Smooth muscle cell (in vitro differentiated cells): ENCODE measurements around the gene BCAN. TPM values are rescaled to one million over a fixed set of nuclear protein-coding genes. Genes with fewer than 3 reads are reported as not detected.

ENCODE experiments used
- DNase-seq: peaks from one replicate; lab custom pipeline; 2025; ENCODE audit not compliant: unreplicated experiment; lab: John Stamatoyannopoulos, UW
- H2AFZ ChIP-seq: fragments of 200-600 bp; sonication (generic); 2 replicates; pipeline ENCODE4 v1.6.0; 2016; ENCODE audit warnings: antibody characterized with exemption, low read depth, mild to moderate bottlenecking
- H3F3A ChIP-seq: fragments of 200-600 bp; sonication (generic); 2 replicates; pipeline ENCODE4 v1.6.0; 2017; ENCODE audit warnings: antibody characterized with exemption, low read depth
- H3K27ac ChIP-seq: fragments of 200-600 bp; sonication (generic); 2 replicates; pipeline ENCODE4 v1.5.1; 2016; ENCODE audit warnings: low read depth, mild to moderate bottlenecking
- H3K27me3 ChIP-seq: fragments of 200-600 bp; sonication (generic); 2 replicates; pipeline ENCODE4 v1.6.1; 2016; ENCODE audit warnings: low read depth, mild to moderate bottlenecking
- H3K36me3 ChIP-seq: fragments of 200-600 bp; sonication (generic); 2 replicates; pipeline ENCODE4 v1.5.1; 2016; ENCODE audit warnings: low read depth
- H3K4me1 ChIP-seq: fragments of 200-600 bp; sonication (generic); 2 replicates; pipeline ENCODE4 v1.5.1; 2016; ENCODE audit warnings: low read depth
- H3K4me2 ChIP-seq: fragments of 200-600 bp; sonication (generic); 2 replicates; pipeline ENCODE4 v1.6.0; 2016; ENCODE audit warnings: mild to moderate bottlenecking
- H3K4me3 ChIP-seq: fragments of 200-600 bp; sonication (generic); 2 replicates; pipeline ENCODE4 v1.5.1; 2016; ENCODE audit warnings: mild to moderate bottlenecking
- H3K79me2 ChIP-seq: fragments of 200-600 bp; sonication (generic); 2 replicates; pipeline ENCODE4 v1.6.0; 2016; ENCODE audit warnings: low read depth, mild to moderate bottlenecking
- H3K9ac ChIP-seq: fragments of 200-600 bp; sonication (generic); 2 replicates; pipeline ENCODE4 v1.6.0; 2016; ENCODE audit warnings: low read depth
- H3K9me3 ChIP-seq: fragments of 200-600 bp; sonication (generic); replicated peaks from 2 replicates; pipeline ENCODE4 v1.5.1; 2016; ENCODE audit warnings: low read depth
- H4K20me1 ChIP-seq: fragments of 200-600 bp; sonication (generic); 2 replicates; pipeline ENCODE4 v1.6.0; 2016; ENCODE audit warnings: low read depth
- WGBS: methylation state at CpG from one replicate; pipeline ENCODE4 v1.1.7; 2016; ENCODE audit warnings: low lambda C conversion rate; 5-methylcytosine and 5-hydroxymethylcytosine counted together
- polyA plus RNA-seq: library from polyadenylated mRNA; unstranded; fragments of >200 nt; fragmentation: Nextera tagmentation; extraction: Ambion mirVana; gene quantifications from 2 replicates; pipeline ENCODE4 v1.2.1, GENCODE V29; 2016
- total RNA-seq: library from RNA; depleted of rRNA; stranded (reverse); fragments of >200 nt; gene quantifications from 2 replicates; pipeline ENCODE4 v1.2.3, GENCODE V29; 2014
- TF ChIP-seq, protein P1 (sequence below): fragments of 200-600 bp; sonication (generic); IDR thresholded peaks from 2 replicates; pipeline ENCODE4 v1.5.1; 2017; ENCODE audit warnings: borderline replicate concordance, mild to moderate bottlenecking, antibody characterized with exemption; ENCODE audit not compliant: insufficient read depth, poor library complexity, severe bottlenecking

The BCAN gene
- total and polyA plus RNA-seq, 2 experiments from 2014 or later = 0.79 TPM; not detected in 1

DNA sequence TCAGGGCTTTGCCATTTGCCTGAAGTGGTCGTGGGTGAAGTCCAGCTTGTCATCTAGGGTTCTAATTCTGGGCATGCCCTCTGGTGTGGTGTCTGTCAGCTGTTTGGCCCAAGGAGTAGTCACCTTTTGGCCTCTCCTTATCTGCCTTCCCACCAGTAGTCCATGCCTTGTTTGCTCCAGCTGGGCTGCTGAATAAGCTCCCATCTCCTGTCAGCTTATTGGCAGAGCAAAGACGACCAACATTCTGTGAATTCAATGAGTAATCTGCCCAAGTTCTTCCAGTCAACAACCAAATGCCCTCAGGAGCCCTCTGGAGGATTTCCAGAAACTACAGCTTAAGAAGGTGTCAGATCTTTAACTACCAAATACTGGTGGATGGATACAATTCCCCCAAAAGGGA lies 7.0 kb downstream of the BCAN start:
- no peak overlapping the region for H3K4me2 ChIP-seq
- no peak overlapping the region for H3K4me3 ChIP-seq
- H3K36me3 ChIP-seq = no peaks in the 10 kb centered on the region
- peaks cover 80% of the 10 kb centered on the region for H3K27me3 ChIP-seq
- no peaks in the 10 kb centered on the region for H3K9me3 ChIP-seq
- H3F3A ChIP-seq = no peaks in the 10 kb centered on the region
- H3K9ac ChIP-seq = no peak overlapping the region
- no peak for DNase-seq
- 21% methylated on average over 2 of the region's 2 CpGs for WGBS
- H3K27ac ChIP-seq = no peak overlapping the region
- TF ChIP-seq, protein P1, sequence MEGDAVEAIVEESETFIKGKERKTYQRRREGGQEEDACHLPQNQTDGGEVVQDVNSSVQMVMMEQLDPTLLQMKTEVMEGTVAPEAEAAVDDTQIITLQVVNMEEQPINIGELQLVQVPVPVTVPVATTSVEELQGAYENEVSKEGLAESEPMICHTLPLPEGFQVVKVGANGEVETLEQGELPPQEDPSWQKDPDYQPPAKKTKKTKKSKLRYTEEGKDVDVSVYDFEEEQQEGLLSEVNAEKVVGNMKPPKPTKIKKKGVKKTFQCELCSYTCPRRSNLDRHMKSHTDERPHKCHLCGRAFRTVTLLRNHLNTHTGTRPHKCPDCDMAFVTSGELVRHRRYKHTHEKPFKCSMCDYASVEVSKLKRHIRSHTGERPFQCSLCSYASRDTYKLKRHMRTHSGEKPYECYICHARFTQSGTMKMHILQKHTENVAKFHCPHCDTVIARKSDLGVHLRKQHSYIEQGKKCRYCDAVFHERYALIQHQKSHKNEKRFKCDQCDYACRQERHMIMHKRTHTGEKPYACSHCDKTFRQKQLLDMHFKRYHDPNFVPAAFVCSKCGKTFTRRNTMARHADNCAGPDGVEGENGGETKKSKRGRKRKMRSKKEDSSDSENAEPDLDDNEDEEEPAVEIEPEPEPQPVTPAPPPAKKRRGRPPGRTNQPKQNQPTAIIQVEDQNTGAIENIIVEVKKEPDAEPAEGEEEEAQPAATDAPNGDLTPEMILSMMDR = no peak
- H4K20me1 ChIP-seq = peaks cover 7% of the 10 kb centered on the region
- H3K79me2 ChIP-seq = no peaks in the 10 kb centered on the region
- no peak overlapping the region for H2AFZ ChIP-seq
- no peaks in the 10 kb centered on the region for H3K4me1 ChIP-seq

DNA sequence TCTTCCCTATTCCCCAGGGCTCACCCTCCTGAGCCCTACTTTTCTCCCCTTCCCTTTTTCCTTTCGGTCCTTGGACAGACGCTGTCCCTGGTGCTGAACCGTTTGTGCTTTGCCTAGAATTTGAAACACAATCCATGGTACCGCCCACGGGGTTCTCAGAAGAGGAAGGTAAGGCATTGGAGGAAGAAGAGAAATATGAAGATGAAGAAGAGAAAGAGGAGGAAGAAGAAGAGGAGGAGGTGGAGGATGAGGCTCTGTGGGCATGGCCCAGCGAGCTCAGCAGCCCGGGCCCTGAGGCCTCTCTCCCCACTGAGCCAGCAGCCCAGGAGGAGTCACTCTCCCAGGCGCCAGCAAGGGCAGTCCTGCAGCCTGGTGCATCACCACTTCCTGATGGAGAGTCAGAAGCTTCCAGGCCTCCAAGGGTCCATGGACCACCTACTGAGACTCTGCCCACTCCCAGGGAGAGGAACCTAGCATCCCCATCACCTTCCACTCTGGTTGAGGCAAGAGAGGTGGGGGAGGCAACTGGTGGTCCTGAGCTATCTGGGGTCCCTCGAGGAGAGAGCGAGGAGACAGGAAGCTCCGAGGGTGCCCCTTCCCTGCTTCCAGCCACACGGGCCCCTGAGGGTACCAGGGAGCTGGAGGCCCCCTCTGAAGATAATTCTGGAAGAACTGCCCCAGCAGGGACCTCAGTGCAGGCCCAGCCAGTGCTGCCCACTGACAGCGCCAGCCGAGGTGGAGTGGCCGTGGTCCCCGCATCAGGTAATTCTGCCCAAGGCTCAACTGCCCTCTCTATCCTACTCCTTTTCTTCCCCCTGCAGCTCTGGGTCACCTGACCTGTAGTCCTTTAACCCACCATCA lies 10.4 kb downstream of the BCAN start:
- Histone ChIP-seq H3K4me3 (no peak overlapping the region), H3K9ac (no peak overlapping the region), H4K20me1 (peaks cover 7% of the 10 kb centered on the region), H3K27me3 (peaks cover 70% of the 10 kb centered on the region), H3K4me2 (no peak overlapping the region), H3K36me3 (no peaks in the 10 kb centered on the region), H3K4me1 (peaks cover 8% of the 10 kb centered on the region), H3K9me3 (no peaks in the 10 kb centered on the region), H2AFZ (no peak overlapping the region), H3F3A (no peaks in the 10 kb centered on the region), H3K79me2 (no peaks in the 10 kb centered on the region), H3K27ac (no peak overlapping the region)
- WGBS = 57% methylated on average over 16 of the region's 16 CpGs
- DNase-seq = peak; percentile 16
- TF ChIP-seq, protein P1 = no peak

DNA sequence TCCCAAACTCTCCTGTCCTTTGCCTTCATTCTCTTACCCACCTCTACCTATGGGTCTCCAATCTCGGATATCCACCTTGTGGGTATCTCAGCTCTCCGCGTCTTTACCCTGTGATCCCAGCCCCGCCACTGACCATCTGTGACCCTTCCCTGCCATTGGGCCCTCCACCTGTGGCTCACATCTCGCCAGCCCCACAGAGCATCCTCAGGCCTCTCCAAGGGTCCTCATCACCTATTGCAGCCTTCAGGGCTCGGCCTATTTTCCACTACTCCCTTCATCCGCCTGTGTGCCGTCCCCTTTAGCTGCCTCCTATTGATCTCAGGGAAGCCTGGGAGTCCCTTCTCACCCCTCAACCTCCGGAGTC lies 11.1 kb downstream of the BCAN start:
- H2AFZ ChIP-seq = no peak overlapping the region
- H3K4me2 ChIP-seq = no peak overlapping the region
- H3K27ac ChIP-seq = no peak overlapping the region
- no peak overlapping the region for H3K4me3 ChIP-seq
- no peaks in the 10 kb centered on the region for H3K9me3 ChIP-seq
- TF ChIP-seq, protein P1 = no peak
- H3K79me2 ChIP-seq = no peaks in the 10 kb centered on the region
- DNase-seq = no peak
- H3K9ac ChIP-seq = no peak overlapping the region
- no peaks in the 10 kb centered on the region for H3K36me3 ChIP-seq
- peaks cover 64% of the 10 kb centered on the region for H3K27me3 ChIP-seq
- H3F3A ChIP-seq = no peaks in the 10 kb centered on the region
- WGBS = 85% methylated on average over 9 of the region's 9 CpGs
- peaks cover 8% of the 10 kb centered on the region for H3K4me1 ChIP-seq
- H4K20me1 ChIP-seq = peaks cover 7% of the 10 kb centered on the region

DNA sequence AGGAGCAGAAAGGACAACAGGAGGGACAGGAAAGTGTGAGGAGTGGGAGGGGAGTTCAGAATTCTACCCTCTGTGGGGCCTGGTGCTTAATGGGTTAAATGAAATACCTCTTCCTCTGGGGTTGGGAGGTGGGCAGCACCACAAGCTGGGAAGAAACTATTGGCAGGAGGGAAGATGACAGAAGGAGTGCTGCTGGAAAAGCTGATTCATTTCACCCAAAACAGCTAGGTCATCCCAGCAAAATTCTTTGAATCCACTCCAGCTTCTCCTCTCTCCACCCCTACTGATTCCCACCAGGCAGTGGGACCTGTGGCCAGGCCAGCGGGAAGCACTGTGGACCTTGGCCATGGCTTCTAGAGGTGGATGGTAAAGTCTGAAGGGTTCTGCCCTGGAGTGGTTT lies 12.8 kb downstream of the BCAN start:
- H3K4me1 ChIP-seq = peaks cover 8% of the 10 kb centered on the region
- TF ChIP-seq, protein P1 = no peak
- peaks cover 48% of the 10 kb centered on the region for H3K27me3 ChIP-seq
- 81% methylated on average over 1 of the region's 1 CpG for WGBS
- H3F3A ChIP-seq = peaks cover 7% of the 10 kb centered on the region
- H3K79me2 ChIP-seq = no peaks in the 10 kb centered on the region
- H3K4me2 ChIP-seq = no peak overlapping the region
- no peak overlapping the region for H3K27ac ChIP-seq
- no peaks in the 10 kb centered on the region for H3K9me3 ChIP-seq
- H3K9ac ChIP-seq = no peak overlapping the region
- H4K20me1 ChIP-seq = peaks cover 7% of the 10 kb centered on the region
- no peak for DNase-seq
- no peaks in the 10 kb centered on the region for H3K36me3 ChIP-seq
- no peak overlapping the region for H3K4me3 ChIP-seq
- no peak overlapping the region for H2AFZ ChIP-seq
